Hepatocyte (in vitro differentiated cells): ENCODE measurements around the gene OPA3. TPM values are rescaled to one million over a fixed set of nuclear protein-coding genes. Genes with fewer than 3 reads are reported as not detected.
A peak's percentile ranks its signal among the peaks of the same experiment; 100 is the strongest.

ENCODE experiments used
- DNase-seq: peaks from one replicate; pipeline ENCODE4 v3.0.0-alpha.2; 2016; ENCODE audit warnings: low spot score
- H2AFZ ChIP-seq: fragments of 200-600 bp; sonication (generic); 2 replicates; pipeline ENCODE4 v1.6.0; 2016; ENCODE audit warnings: antibody characterized with exemption, mild to moderate bottlenecking
- H3K27ac ChIP-seq: fragments of 200-600 bp; sonication (generic); 2 replicates; pipeline ENCODE4 v1.5.1; 2016; ENCODE audit warnings: mild to moderate bottlenecking
- H3K27me3 ChIP-seq: fragments of 200-600 bp; sonication (generic); 2 replicates; pipeline ENCODE4 v1.6.1; 2016
- H3K36me3 ChIP-seq: fragments of 200-600 bp; sonication (generic); replicated peaks from 2 replicates; pipeline ENCODE4 v1.5.1; 2016; ENCODE audit warnings: low read depth; ENCODE audit not compliant: insufficient read depth
- H3K4me1 ChIP-seq: fragments of 200-600 bp; sonication (generic); 2 replicates; pipeline ENCODE4 v1.5.1; 2016; ENCODE audit warnings: mild to moderate bottlenecking, moderate library complexity; ENCODE audit not compliant: insufficient read depth
- H3K4me2 ChIP-seq: fragments of 200-600 bp; sonication (generic); 2 replicates; pipeline ENCODE4 v1.6.0; 2016
- H3K4me3 ChIP-seq: fragments of 200-600 bp; sonication (generic); 2 replicates; pipeline ENCODE4 v1.5.1; 2016; ENCODE audit warnings: mild to moderate bottlenecking
- H3K79me2 ChIP-seq: fragments of 200-600 bp; sonication (generic); 2 replicates; pipeline ENCODE4 v1.6.0; 2017; ENCODE audit warnings: mild to moderate bottlenecking
- H3K9me2 ChIP-seq: fragments of 200-600 bp; sonication (generic); replicated peaks from 2 replicates; pipeline ENCODE4 v1.6.0; 2017; ENCODE audit warnings: mild to moderate bottlenecking; ENCODE audit not compliant: insufficient read depth
- H3K9me3 ChIP-seq: fragments of 200-600 bp; sonication (generic); 2 replicates; pipeline ENCODE4 v1.5.1; 2016; ENCODE audit warnings: low read depth, mild to moderate bottlenecking
- H4K20me1 ChIP-seq: fragments of 200-600 bp; sonication (generic); 2 replicates; pipeline ENCODE4 v1.6.0; 2016; ENCODE audit warnings: mild to moderate bottlenecking; ENCODE audit not compliant: insufficient read depth, poor library complexity, severe bottlenecking
- EZH2 ChIP-seq: fragments of 200-600 bp; sonication (generic); IDR thresholded peaks from 2 replicates; pipeline ENCODE4 v1.6.1; 2016; ENCODE audit warnings: antibody characterized with exemption, mild to moderate bottlenecking, borderline replicate concordance
- EZH2phosphoT487 ChIP-seq: fragments of 200-600 bp; sonication (generic); IDR thresholded peaks from one replicate; pipeline ENCODE4 v1.6.1; 2018; ENCODE audit warnings: antibody characterized with exemption, mild to moderate bottlenecking, low read depth, moderate library complexity; ENCODE audit not compliant: unreplicated experiment, severe bottlenecking
- WGBS: methylation state at CpG from one replicate; pipeline ENCODE4 v1.1.6; 2016; ENCODE audit warnings: low lambda C conversion rate; ENCODE audit errors: missing lambda C conversion rate; 5-methylcytosine and 5-hydroxymethylcytosine counted together
- polyA plus RNA-seq: library from polyadenylated mRNA; unstranded; fragments of >200 nt; fragmentation: Nextera tagmentation; extraction: Ambion mirVana; gene quantifications from 2 replicates; pipeline ENCODE4 v1.2.1, GENCODE V29; 2016
- total RNA-seq: library from RNA; depleted of rRNA; stranded (reverse); fragments of >200 nt; gene quantifications from 2 replicates; pipeline ENCODE4 v1.2.3, GENCODE V29; 2014
- TF ChIP-seq, protein P1 (sequence below): fragments of 200-600 bp; sonication (generic); IDR thresholded peaks from 2 replicates; pipeline ENCODE4 v1.5.1; 2016; ENCODE audit warnings: antibody characterized with exemption, mild to moderate bottlenecking; ENCODE audit not compliant: poor library complexity

OPA3 gene
- total and polyA plus RNA-seq, 2 experiments from 2014 or later = 15.0 to 15.1 TPM

DNA sequence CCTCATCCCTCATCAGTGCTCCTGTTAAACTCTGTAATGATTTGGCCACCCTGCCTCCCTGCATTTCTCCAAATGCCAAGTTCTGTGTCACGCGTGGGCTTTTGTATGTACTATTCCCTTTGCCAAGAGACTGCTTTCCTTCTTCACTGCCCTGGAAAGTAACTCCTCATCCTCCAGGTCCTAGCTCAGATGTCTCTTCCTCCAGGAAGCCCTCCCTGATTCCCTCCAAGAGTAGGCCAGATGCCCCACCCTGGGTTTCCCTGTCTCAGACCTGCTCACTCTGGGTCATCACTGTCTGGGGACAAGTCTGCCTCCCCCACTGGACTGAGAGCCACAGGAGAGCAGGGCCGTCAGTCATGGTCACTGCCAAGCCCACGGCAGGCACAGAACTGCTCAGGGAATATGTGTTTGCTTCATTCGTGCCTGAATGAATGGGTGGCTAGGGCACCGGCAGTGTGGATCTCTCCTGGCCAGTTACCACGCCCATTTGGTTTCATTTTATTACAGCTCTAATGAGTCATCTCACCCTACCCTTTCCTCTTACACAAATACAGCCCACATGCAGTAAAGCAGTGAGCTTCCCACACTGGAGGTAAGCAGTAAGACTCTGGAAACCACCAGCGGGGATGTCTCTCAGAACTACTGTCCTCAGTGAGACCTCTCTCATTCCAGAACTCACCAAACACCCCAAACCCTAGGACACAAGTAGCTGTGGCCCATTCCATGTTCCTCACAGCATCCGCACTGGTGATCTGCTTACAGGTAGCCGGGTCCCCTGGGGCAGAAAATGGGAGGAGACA is 29.5 kb upstream of the OPA3 start:
- Histone ChIP-seq H2AFZ (no peak overlapping the region), H3K4me1 (no peaks in the 10 kb centered on the region), H3K9me3 (no peaks in the 10 kb centered on the region), H3K9me2 (no peaks in the 10 kb centered on the region), H3K4me2 (peak overlapping the region; percentile 45), H3K27me3 (no peaks in the 10 kb centered on the region), H3K27ac (peak overlapping the region; percentile 83), H4K20me1 (no peaks in the 10 kb centered on the region), H3K79me2 (no peaks in the 10 kb centered on the region), H3K36me3 (no peaks in the 10 kb centered on the region), H3K4me3 (no peak overlapping the region)
- TF ChIP-seq EZH2 (no peak), EZH2phosphoT487 (no peak)
- TF ChIP-seq, protein P1, sequence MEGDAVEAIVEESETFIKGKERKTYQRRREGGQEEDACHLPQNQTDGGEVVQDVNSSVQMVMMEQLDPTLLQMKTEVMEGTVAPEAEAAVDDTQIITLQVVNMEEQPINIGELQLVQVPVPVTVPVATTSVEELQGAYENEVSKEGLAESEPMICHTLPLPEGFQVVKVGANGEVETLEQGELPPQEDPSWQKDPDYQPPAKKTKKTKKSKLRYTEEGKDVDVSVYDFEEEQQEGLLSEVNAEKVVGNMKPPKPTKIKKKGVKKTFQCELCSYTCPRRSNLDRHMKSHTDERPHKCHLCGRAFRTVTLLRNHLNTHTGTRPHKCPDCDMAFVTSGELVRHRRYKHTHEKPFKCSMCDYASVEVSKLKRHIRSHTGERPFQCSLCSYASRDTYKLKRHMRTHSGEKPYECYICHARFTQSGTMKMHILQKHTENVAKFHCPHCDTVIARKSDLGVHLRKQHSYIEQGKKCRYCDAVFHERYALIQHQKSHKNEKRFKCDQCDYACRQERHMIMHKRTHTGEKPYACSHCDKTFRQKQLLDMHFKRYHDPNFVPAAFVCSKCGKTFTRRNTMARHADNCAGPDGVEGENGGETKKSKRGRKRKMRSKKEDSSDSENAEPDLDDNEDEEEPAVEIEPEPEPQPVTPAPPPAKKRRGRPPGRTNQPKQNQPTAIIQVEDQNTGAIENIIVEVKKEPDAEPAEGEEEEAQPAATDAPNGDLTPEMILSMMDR = no peak
- peak; percentile 83 for DNase-seq
- WGBS = 77% methylated on average over 10 of the region's 10 CpGs

DNA sequence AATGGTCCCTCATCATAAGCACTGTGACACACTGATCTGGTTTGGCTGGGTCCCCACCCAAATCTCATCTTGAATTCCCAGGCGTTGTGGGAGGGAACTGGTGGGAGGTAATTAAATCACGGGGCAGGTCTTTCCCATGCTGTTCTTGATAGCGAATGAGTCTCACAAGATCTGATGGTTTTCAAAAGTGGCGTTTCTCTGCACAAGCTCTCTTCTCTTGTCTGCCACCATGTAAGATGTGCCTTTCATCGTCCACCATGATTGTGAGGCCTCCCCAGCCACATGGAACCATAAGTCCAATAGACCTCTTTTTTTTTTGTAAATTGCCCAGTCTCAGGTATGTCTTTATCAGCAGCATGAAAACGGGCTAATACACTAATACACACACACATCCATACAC is 24.3 kb upstream of the OPA3 start:
- Histone ChIP-seq H2AFZ (no peak overlapping the region), H3K27me3 (no peaks in the 10 kb centered on the region), H3K36me3 (no peaks in the 10 kb centered on the region), H3K79me2 (no peaks in the 10 kb centered on the region), H3K4me3 (no peak overlapping the region), H3K9me3 (no peaks in the 10 kb centered on the region), H3K4me1 (peaks cover 4% of the 10 kb centered on the region), H3K4me2 (no peak overlapping the region), H3K9me2 (no peaks in the 10 kb centered on the region), H3K27ac (no peak overlapping the region), H4K20me1 (no peaks in the 10 kb centered on the region)
- TF ChIP-seq EZH2 (no peak), EZH2phosphoT487 (no peak)
- TF ChIP-seq, protein P1 = no peak
- DNase-seq = no peak
- WGBS = 98% methylated on average over 6 of the region's 6 CpGs

DNA sequence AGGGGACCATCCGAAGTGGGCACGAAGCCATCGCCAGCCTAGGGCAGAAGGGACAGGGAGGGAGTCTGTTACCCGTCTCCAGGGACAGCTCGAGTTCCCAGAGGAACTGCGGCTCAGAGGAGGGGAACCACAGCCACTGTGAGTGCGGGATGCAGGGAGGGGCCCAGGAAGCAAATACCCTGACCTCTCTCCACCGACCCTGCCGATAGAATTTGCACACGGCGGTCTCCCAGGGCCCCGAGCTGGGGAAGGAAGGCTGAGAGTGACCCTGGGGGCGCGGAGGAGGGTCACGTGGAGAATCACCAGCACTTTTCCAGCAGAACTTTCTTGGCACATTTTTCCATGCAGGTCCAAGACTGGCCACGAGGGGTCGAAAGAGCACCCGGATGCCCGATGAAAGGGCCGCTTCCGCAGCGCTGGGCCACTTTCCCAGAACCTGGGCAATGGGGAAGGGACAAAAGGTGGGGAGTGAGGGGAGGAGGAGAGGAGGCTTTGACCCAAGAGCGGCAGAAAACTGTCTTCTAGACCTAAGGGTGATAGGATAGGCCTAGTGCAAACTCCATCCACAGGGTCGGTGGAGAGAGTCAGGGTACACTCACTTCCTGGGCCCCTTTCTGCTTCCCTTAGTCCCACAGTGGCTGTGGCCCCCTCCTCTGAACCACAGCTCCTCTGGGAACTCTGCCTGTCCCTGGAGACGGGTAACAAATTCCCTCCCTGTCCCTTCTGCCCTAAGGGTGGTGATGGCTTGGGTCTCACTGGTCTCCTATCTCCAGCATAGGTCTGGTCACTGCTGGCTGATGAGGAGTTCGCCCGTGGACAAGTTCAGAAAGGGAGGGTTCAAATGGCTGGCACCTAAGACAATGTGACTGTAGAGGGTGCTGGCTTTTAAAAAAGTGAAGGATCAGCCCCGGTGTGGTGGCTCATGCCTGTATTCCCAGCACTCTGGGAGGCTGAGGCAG is 22.7 kb upstream of the OPA3 start:
- H3K4me3 ChIP-seq = no peak overlapping the region
- TF ChIP-seq EZH2 = no peak
- TF ChIP-seq, protein P1 = peak; percentile 74
- H3K36me3 ChIP-seq = no peaks in the 10 kb centered on the region
- H3K4me1 ChIP-seq = peaks cover 4% of the 10 kb centered on the region
- H3K9me3 ChIP-seq = no peaks in the 10 kb centered on the region
- peak overlapping the region; percentile 82 for H3K4me2 ChIP-seq
- H3K27ac ChIP-seq = no peak overlapping the region
- H2AFZ ChIP-seq = peak overlapping the region; percentile 87
- WGBS = 14% methylated on average over 27 of the region's 28 CpGs
- peak; percentile 86 for DNase-seq
- H3K27me3 ChIP-seq = peaks cover 11% of the 10 kb centered on the region
- H4K20me1 ChIP-seq = no peaks in the 10 kb centered on the region
- no peaks in the 10 kb centered on the region for H3K79me2 ChIP-seq
- H3K9me2 ChIP-seq = no peaks in the 10 kb centered on the region
